ENCODE results near the gene PREPL.
"Not testable (repeated sequence)": the region's sequence is repeated elsewhere in the genome, so short reads cannot be mapped to it uniquely, and the experiment has no call there.

The PREPL gene

GRCh38 chr2:44348400-44348799 lies 12.9 kb downstream of the PREPL start:
- DNase-seq (ENCODE audit: low read depth): no peak

GRCh38 chr2:44347526-44347925 lies 13.8 kb downstream of the PREPL start:
- DNase-seq (ENCODE audit: low read depth): no peak

GRCh38 chr2:44342854-44343253 lies 18.4 kb downstream of the PREPL start:
- no peak for DNase-seq (ENCODE audit: low read depth)

GRCh38 chr2:44335806-44336538 lies 25.3 kb downstream of the PREPL start:
- no peak for DNase-seq (ENCODE audit: low read depth)

- DNase-seq (ENCODE audit: low read depth): no peak
Observed at GRCh38 chr2:44333994-44334393, 27.3 kb downstream of the PREPL start.

- DNase-seq (ENCODE audit: low read depth): no peak
Observed at GRCh38 chr2:44330801-44331200, 30.5 kb downstream of the PREPL start.

- DNase-seq (ENCODE audit: low read depth): no peak
Observed at GRCh38 chr2:44329343-44329742, 32.0 kb downstream of the PREPL start.

- no peak for DNase-seq (ENCODE audit: low read depth)
Observed at GRCh38 chr2:44328750-44329149, 32.5 kb downstream of the PREPL start.

- DNase-seq (ENCODE audit: low read depth): no peak
Observed at GRCh38 chr2:44326548-44327264, 34.6 kb downstream of the PREPL start.

GRCh38 chr2:44325897-44326296 lies 35.4 kb downstream of the PREPL start:
- DNase-seq (ENCODE audit: low read depth): no peak

GRCh38 chr2:44324971-44325426 lies 36.3 kb downstream of the PREPL start:
- DNase-seq (ENCODE audit: low read depth): peak; percentile 9

- DNase-seq (ENCODE audit: low read depth): no peak
Observed at GRCh38 chr2:44321360-44321759, 39.9 kb downstream of the PREPL start.

GRCh38 chr2:44320832-44321231 lies 40.5 kb downstream of the PREPL start:
- no peak for DNase-seq (ENCODE audit: low read depth)

- DNase-seq (ENCODE audit: low read depth): no peak
Observed at GRCh38 chr2:44315945-44316344, 45.3 kb downstream of the PREPL start.

GRCh38 chr2:44314362-44314761 lies 46.9 kb downstream of the PREPL start:
- DNase-seq (ENCODE audit: low read depth): no peak

- DNase-seq (ENCODE audit: low read depth): no peak
Observed at GRCh38 chr2:44310287-44310686, 51.0 kb downstream of the PREPL start.

GRCh38 chr2:44305882-44306281 lies 55.4 kb downstream of the PREPL start:
- DNase-seq (ENCODE audit: low read depth): no peak

- no peak for DNase-seq (ENCODE audit: low read depth)
Observed at GRCh38 chr2:44304258-44304657, 57.0 kb downstream of the PREPL start.

GRCh38 chr2:44303766-44304165 lies 57.5 kb downstream of the PREPL start:
- DNase-seq (ENCODE audit: low read depth): not testable (repeated sequence)

- DNase-seq (ENCODE audit: low read depth): no peak
Observed at GRCh38 chr2:44301111-44301510, 60.2 kb downstream of the PREPL start.

GRCh38 chr2:44299635-44300034 lies 61.7 kb downstream of the PREPL start:
- no peak for DNase-seq (ENCODE audit: low read depth)

GRCh38 chr2:44297431-44297830 lies 63.9 kb downstream of the PREPL start:
- DNase-seq (ENCODE audit: low read depth): no peak

GRCh38 chr2:44296653-44297052 lies 64.6 kb downstream of the PREPL start:
- no peak for DNase-seq (ENCODE audit: low read depth)

Data from HS-5 (cell line).